H9 (cell line): ENCODE data around the gene MSI2. TPM values are rescaled to one million over a fixed set of nuclear protein-coding genes. Genes with fewer than 3 reads are reported as not detected.
A peak's percentile ranks its signal among the peaks of the same experiment; 100 is the strongest.

ENCODE experiments used
- DNase-seq: peaks from one replicate; pipeline ENCODE4 v3.0.0-alpha.2; 2017
- H2AFZ ChIP-seq: one replicate; pipeline ENCODE4 v1.6.1; 2013; ENCODE audit warnings: mild to moderate bottlenecking, low read length, control low read depth, moderate library complexity
- H2AK5ac ChIP-seq: 2 replicates; pipeline ENCODE4 v1.6.1; 2013; ENCODE audit warnings: low read length, control low read depth, mixed read lengths; ENCODE audit not compliant: insufficient read length
- H2BK120ac ChIP-seq: one replicate; pipeline ENCODE4 v1.6.1; 2013; ENCODE audit warnings: low read depth, mild to moderate bottlenecking, low read length, control low read depth, inconsistent platforms; ENCODE audit not compliant: poor library complexity, severe bottlenecking
- H2BK12ac ChIP-seq: 2 replicates; pipeline ENCODE4 v1.6.1; 2013; ENCODE audit warnings: low read length, control low read depth, mixed read lengths, low read depth; ENCODE audit not compliant: insufficient read length
- H2BK15ac ChIP-seq: 2 replicates; pipeline ENCODE4 v1.6.1; 2013; ENCODE audit warnings: low read depth, low read length, control low read depth
- H2BK20ac ChIP-seq: one replicate; pipeline ENCODE4 v1.6.1; 2013; ENCODE audit warnings: low read depth, mild to moderate bottlenecking, low read length, control low read depth, inconsistent platforms; ENCODE audit not compliant: poor library complexity, severe bottlenecking
- H2BK5ac ChIP-seq: 2 replicates; pipeline ENCODE4 v1.6.1; 2013; ENCODE audit warnings: low read length, control low read depth, mixed read lengths; ENCODE audit not compliant: insufficient read length
- H3K14ac ChIP-seq: 2 replicates; pipeline ENCODE4 v1.6.1; 2013; ENCODE audit warnings: low read length, control low read depth; ENCODE audit not compliant: insufficient read depth
- H3K18ac ChIP-seq: 2 replicates; pipeline ENCODE4 v1.6.1; 2013; ENCODE audit warnings: low read depth, mild to moderate bottlenecking, mixed read lengths, low read length, control low read depth; ENCODE audit not compliant: insufficient read length
- H3K23ac ChIP-seq: 2 replicates; pipeline ENCODE4 v1.6.1; 2013; ENCODE audit warnings: low read length, control low read depth, mixed read lengths, low read depth; ENCODE audit not compliant: insufficient read length
- H3K23me2 ChIP-seq: 2 replicates; pipeline ENCODE4 v1.6.1; 2013; ENCODE audit warnings: low read depth, mild to moderate bottlenecking, mixed read lengths, low read length, control low read depth; ENCODE audit not compliant: insufficient read length, poor library complexity, severe bottlenecking
- H3K27ac ChIP-seq: 2 replicates; pipeline ENCODE4 v1.5.1; 2013; ENCODE audit warnings: low read length, control low read depth, mixed read lengths, low read depth; ENCODE audit not compliant: insufficient read length
- H3K27me3 ChIP-seq: 2 replicates; pipeline ENCODE4 v1.6.1; 2013; ENCODE audit warnings: low read length, control low read depth, inconsistent platforms; ENCODE audit not compliant: insufficient read depth
- H3K4ac ChIP-seq: 2 replicates; pipeline ENCODE4 v1.6.1; 2013; ENCODE audit warnings: low read depth, mild to moderate bottlenecking, control low read depth, inconsistent platforms, low read length, moderate library complexity
- H3K4me1 ChIP-seq: 2 replicates; pipeline ENCODE4 v1.6.1; 2013; ENCODE audit warnings: low read length, control low read depth, inconsistent platforms; ENCODE audit not compliant: insufficient read depth
- H3K4me2 ChIP-seq: 2 replicates; pipeline ENCODE4 v1.6.1; 2013; ENCODE audit warnings: low read length, control low read depth, mixed read lengths; ENCODE audit not compliant: insufficient read length, insufficient read depth
- H3K56ac ChIP-seq: 2 replicates; pipeline ENCODE4 v1.6.1; 2013; ENCODE audit warnings: low read depth, mild to moderate bottlenecking, mixed read lengths, low read length, control low read depth; ENCODE audit not compliant: insufficient read length
- H3K79me1 ChIP-seq: 2 replicates; pipeline ENCODE4 v1.6.1; 2013; ENCODE audit warnings: low read depth, mild to moderate bottlenecking, moderate library complexity, low read length, control low read depth, inconsistent platforms; ENCODE audit not compliant: insufficient read depth, poor library complexity, severe bottlenecking
- H3K79me2 ChIP-seq: 2 replicates; pipeline ENCODE4 v1.6.1; 2013; ENCODE audit warnings: low read length, control low read depth, inconsistent platforms; ENCODE audit not compliant: insufficient read depth
- H3K9ac ChIP-seq: 2 replicates; pipeline ENCODE4 v1.6.1; 2013; ENCODE audit warnings: low read length, control low read depth, mixed read lengths; ENCODE audit not compliant: insufficient read length; ENCODE audit errors: extremely low read depth
- H3K9me3 ChIP-seq: one replicate; pipeline ENCODE4 v1.6.1; 2013; ENCODE audit warnings: low read depth, low read length, inconsistent platforms; ENCODE audit not compliant: control insufficient read depth
- H3T11ph ChIP-seq: one replicate; pipeline ENCODE4 v1.6.1; 2013; ENCODE audit warnings: mild to moderate bottlenecking, low read length, control low read depth, inconsistent platforms
- H4K20me1 ChIP-seq: one replicate; pipeline ENCODE4 v1.6.1; 2013; ENCODE audit not compliant: control insufficient read depth, insufficient read length, insufficient read depth
- H4K5ac ChIP-seq: 2 replicates; pipeline ENCODE4 v1.6.1; 2013; ENCODE audit warnings: low read depth, mild to moderate bottlenecking, mixed read lengths, low read length, control low read depth; ENCODE audit not compliant: insufficient read length
- H4K8ac ChIP-seq: replicated peaks from 2 replicates; pipeline ENCODE4 v1.6.1; 2013; ENCODE audit warnings: low read length, control low read depth, mixed read lengths, low read depth; ENCODE audit not compliant: insufficient read length
- H4K91ac ChIP-seq: 2 replicates; pipeline ENCODE4 v1.6.1; 2013; ENCODE audit warnings: low read depth, mild to moderate bottlenecking, moderate library complexity, mixed read lengths, low read length, control low read depth; ENCODE audit not compliant: insufficient read length
- H3K27ac Mint-ChIP-seq, 3 experiments: 2 replicates in 2 of 3; 3 replicates in 1 of 3; pipeline ENCODE4 v1.8.0; 2020 to 2021; ENCODE audit warnings: mixed read lengths in 3 of 3, mild to moderate bottlenecking in 1 of 3, moderate library complexity in 1 of 3
- H3K27me3 Mint-ChIP-seq: 2 replicates; pipeline ENCODE4 v1.8.0; 2021; ENCODE audit warnings: low read depth, mild to moderate bottlenecking, moderate library complexity, mixed read lengths
- H3K36me3 Mint-ChIP-seq, 3 experiments: 2 replicates in 2 of 3; 3 replicates in 1 of 3; pipeline ENCODE4 v1.8.0; 2020 to 2021; ENCODE audit warnings: low read depth in 3 of 3, mixed read lengths in 3 of 3; ENCODE audit not compliant: insufficient read depth in 1 of 3
- H3K4me1 Mint-ChIP-seq, 2 experiments: 2 replicates each; pipeline ENCODE4 v1.8.0; 2020; ENCODE audit warnings: mixed read lengths in 2 of 2
- H3K4me3 Mint-ChIP-seq, 2 experiments: 2 replicates in 1 of 2; 3 replicates in 1 of 2; pipeline ENCODE4 v1.8.0; 2020 to 2021; ENCODE audit warnings: mild to moderate bottlenecking in 2 of 2, mixed read lengths in 2 of 2, moderate library complexity in 1 of 2
- H3K9me3 Mint-ChIP-seq, 2 experiments: 2 replicates in 1 of 2; 3 replicates in 1 of 2; pipeline ENCODE4 v1.8.0; 2020; ENCODE audit warnings: mild to moderate bottlenecking in 2 of 2, mixed read lengths in 2 of 2, moderate library complexity in 1 of 2
- CTCF ChIP-seq: fragments of 200-600 bp; sonication (generic); conservative IDR thresholded peaks from 3 replicates; pipeline ENCODE4 v1.8.0; 2021; ENCODE audit warnings: antibody characterized with exemption, mild to moderate bottlenecking
- WGBS: extraction: QIAGEN DNeasy Blood & Tissue Kit; methylation state at CpG from one replicate; pipeline ENCODE4 v1.1.7; 2013; ENCODE audit warnings: missing lambda C conversion rate, low lambda C conversion rate, mixed read lengths; ENCODE audit not compliant: insufficient read length; ENCODE audit errors: extremely low coverage; 5-methylcytosine and 5-hydroxymethylcytosine counted together
- total RNA-seq: library from RNA; stranded (reverse); gene quantifications from 2 replicates; pipeline ENCODE4 v1.2.1, GENCODE V29; 2021

Gene MSI2
- total RNA-seq, 1 experiment from 2014 or later = 98.5 TPM

- DNase-seq = no peak
- H2AFZ ChIP-seq = no peak overlapping the region
- H3K14ac ChIP-seq = 0 out of 2 replicates have a peak overlapping the region, but pooled peaks have one; percentile 18
- Mint-ChIP-seq H3K27ac (peak overlapping the region in 1 of 3 experiments; percentile 56; a peak in 1 of 7 replicates), H3K36me3 (no peaks in the 10 kb centered on the region), H3K27me3 (no peaks in the 10 kb centered on the region), H3K4me3 (no peak overlapping the region), H3K9me3 (no peaks in the 10 kb centered on the region), H3K4me1 (peaks cover 65 to 88% of the 10 kb centered on the region in 2 experiments)
- H3T11ph ChIP-seq = no peak overlapping the region
- no peak overlapping the region for H3K4me2 ChIP-seq
- H4K8ac ChIP-seq = no peak overlapping the region
- H2AK5ac ChIP-seq = no peak overlapping the region
- no peak overlapping the region for H4K91ac ChIP-seq
- no peak overlapping the region for H2BK5ac ChIP-seq
- H3K56ac ChIP-seq = no peak overlapping the region
- no peak overlapping the region for H3K23ac ChIP-seq
- no peak overlapping the region for H3K18ac ChIP-seq
- H2BK15ac ChIP-seq = no peak overlapping the region
- H2BK12ac ChIP-seq = no peak overlapping the region
- no peaks in the 10 kb centered on the region for H3K9me3 ChIP-seq
- WGBS = no CpG with 5 or more reads among the region's 19 CpGs
- no peaks in the 10 kb centered on the region for H3K27me3 ChIP-seq
- H2BK20ac ChIP-seq = no peak overlapping the region
- no peak overlapping the region for H3K27ac ChIP-seq
- no peak overlapping the region for H3K4ac ChIP-seq
- H4K5ac ChIP-seq = no peak overlapping the region
- H3K9ac ChIP-seq = no peak overlapping the region
- no peak overlapping the region for H2BK120ac ChIP-seq
- peaks cover 9% of the 10 kb centered on the region; the same call in 1 of the 2 replicates for H3K4me1 ChIP-seq
- no peaks in the 10 kb centered on the region for H3K23me2 ChIP-seq
- H4K20me1 ChIP-seq = no peaks in the 10 kb centered on the region
- H3K79me2 ChIP-seq = no peaks in the 10 kb centered on the region
- no peak for TF ChIP-seq CTCF
- H3K79me1 ChIP-seq = no peaks in the 10 kb centered on the region
Measured at GRCh38 chr17:57545731-57546342, 289.5 kb downstream of the MSI2 start.
